ENCODE data around the gene LRRC8B. TPM values are rescaled to one million over a fixed set of nuclear protein-coding genes. Genes with fewer than 3 reads are reported as not detected.
"Not testable (repeated sequence)": the region's sequence is repeated elsewhere in the genome, so short reads cannot be mapped to it uniquely, and the experiment has no call there.

The LRRC8B gene
- polyA plus RNA-seq (2014; cell fraction: cytosol; rRNA removed): 11.2 and 16.4 TPM in 2 replicates
- 4.1 and 4.6 TPM in 2 replicates for polyA plus RNA-seq (2014; cell fraction: nucleus; rRNA removed)

- peak; percentile 84 for DNase-seq (ENCODE audit: low spot score)
Observed at GRCh38 chr1:89524369-89525168, at the start of gene LRRC8B. TSS of gene LRRC8B (plus strand) at chr1:89524829. CDS start at chr1:89582651, 57,822 bp downstream.

- no peak for DNase-seq (ENCODE audit: low spot score)
Observed at GRCh38 chr1:89475269-89475668, 49.4 kb upstream of the LRRC8B start.

GRCh38 chr1:89476072-89476471, 48.6 kb upstream of the LRRC8B start:
- no peak for DNase-seq (ENCODE audit: low spot score)

GRCh38 chr1:89483010-89483756, 41.4 kb upstream of the LRRC8B start:
- DNase-seq (ENCODE audit: low spot score): peak; percentile 79

GRCh38 chr1:89483757-89484077, 40.9 kb upstream of the LRRC8B start:
- DNase-seq (ENCODE audit: low spot score): no peak

GRCh38 chr1:89484092-89485038, 40.3 kb upstream of the LRRC8B start:
- DNase-seq (ENCODE audit: low spot score): no peak

- DNase-seq (ENCODE audit: low spot score): no peak
Observed at GRCh38 chr1:89487972-89488371, 36.7 kb upstream of the LRRC8B start.

DNA sequence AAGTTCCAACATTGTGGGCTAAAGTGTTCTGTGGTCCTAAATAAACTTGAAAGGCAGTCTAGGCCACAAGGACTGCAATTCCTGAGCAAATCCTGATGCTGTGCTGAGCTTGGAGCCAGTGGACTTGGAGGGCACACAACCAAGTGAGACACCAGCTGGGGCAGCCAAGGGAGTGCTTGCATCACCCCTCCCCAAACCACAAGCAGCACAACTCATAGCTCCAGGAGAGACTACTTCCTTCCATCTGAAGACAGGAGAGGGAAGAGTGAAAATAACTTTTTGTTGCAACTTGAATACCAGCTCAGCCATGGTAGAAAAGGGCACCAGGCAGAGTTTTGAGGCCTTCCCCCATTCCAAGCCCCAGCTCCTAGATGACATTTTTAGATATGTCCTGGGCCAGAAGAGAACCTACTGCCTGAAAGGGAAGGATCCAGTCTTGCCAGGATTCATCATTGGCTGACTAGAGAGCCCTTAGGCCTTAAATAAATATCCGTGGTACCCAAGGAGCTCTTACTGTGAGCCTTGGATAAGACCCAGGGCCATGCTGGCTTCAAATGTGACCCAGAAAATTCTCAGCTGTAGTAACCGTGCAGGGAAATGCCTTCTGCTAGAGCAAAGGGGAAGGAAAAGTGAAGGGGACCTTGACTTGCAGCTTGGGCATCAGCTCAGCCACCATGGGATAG, 35.4 kb upstream of the LRRC8B start:
- no peak for DNase-seq (ENCODE audit: low spot score)

GRCh38 chr1:89490389-89490788, 34.2 kb upstream of the LRRC8B start:
- no peak for DNase-seq (ENCODE audit: low spot score)

DNA sequence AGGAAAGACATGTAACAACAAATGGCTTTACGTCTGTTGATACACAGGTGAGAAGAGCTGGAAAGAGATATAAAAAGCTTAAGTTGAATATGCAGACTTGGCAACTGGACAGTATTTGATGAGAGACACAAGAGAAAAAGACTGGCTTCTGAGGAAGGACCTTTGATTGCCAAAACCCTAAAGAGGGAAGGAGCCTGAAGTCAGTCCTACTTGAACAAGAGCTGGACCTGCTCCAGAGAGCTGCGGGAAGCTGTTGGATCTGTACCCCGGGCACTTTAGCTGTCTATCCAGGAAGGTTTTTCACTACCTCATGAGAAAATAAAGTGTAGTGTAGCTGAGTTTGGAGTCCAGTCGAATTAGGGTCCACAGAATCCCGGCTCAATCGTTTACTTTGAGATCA, 25.3 kb upstream of the LRRC8B start:
- no peak for DNase-seq (ENCODE audit: low spot score)

DNA sequence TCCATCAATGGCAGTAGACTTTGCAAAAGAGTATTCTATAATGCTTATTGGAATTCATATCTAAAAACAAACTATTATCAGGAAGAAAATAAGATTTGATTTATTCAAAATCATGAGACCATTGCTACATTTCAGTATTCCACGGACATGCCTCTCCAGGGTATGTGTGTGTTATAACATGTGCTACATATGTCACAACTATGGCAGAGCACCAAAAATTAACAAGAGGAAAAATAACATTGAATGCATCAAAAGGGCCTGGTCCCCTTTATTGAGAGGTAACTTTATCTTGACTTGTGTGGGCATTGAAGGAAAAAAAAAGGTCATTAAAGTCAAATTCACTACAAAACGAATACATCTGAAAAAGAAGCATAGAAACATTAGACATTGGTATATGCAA, 22.6 kb upstream of the LRRC8B start:
- no peak for DNase-seq (ENCODE audit: low spot score)

DNA sequence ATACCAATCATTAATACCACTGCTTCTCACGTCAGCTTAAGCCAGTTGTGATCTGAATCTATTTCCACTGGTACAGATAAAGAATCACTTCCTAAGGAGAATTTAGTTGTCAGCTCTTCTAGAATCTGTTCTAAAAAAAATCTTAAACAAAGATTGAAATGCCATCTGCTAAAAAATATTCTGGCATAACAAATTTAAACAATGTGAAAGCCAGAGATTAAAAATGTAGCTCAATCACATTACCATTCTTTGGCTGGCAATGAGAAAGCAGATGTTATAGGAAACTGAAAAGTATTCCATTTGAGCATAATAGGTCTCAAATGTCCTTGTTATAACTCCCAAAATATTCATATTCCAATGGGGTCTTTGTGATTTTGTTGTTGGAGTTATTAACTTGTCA, 21.7 kb upstream of the LRRC8B start:
- DNase-seq (ENCODE audit: low spot score): no peak

DNA sequence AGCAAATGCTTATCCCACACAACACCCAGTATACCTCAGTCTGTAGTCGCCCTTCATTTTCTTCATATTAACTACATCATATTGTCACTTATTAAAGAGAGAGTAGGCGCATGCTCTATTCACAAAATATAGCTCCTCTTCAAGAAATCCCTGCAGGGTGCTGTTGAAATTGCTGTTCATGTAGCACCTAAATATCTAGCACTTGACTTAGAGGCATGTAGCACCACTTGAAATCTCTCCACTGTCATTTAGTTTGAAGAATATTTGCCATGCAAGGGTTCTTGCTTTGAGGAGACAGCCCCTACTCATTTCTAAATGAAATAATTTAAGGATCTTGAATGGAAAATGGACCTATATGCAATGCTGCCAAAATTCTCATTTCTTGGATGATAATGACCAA, 20.9 kb upstream of the LRRC8B start:
- DNase-seq (ENCODE audit: low spot score): no peak

GRCh38 chr1:89510061-89510460, 14.6 kb upstream of the LRRC8B start:
- DNase-seq (ENCODE audit: low spot score): not testable (repeated sequence)

GRCh38 chr1:89512996-89513720, 11.5 kb upstream of the LRRC8B start:
- DNase-seq (ENCODE audit: low spot score): no peak

- no peak for DNase-seq (ENCODE audit: low spot score)
Observed at GRCh38 chr1:89516055-89516454, 8.6 kb upstream of the LRRC8B start.

GRCh38 chr1:89518221-89518631, 6.4 kb upstream of the LRRC8B start:
- DNase-seq (ENCODE audit: low spot score): no peak

DNA sequence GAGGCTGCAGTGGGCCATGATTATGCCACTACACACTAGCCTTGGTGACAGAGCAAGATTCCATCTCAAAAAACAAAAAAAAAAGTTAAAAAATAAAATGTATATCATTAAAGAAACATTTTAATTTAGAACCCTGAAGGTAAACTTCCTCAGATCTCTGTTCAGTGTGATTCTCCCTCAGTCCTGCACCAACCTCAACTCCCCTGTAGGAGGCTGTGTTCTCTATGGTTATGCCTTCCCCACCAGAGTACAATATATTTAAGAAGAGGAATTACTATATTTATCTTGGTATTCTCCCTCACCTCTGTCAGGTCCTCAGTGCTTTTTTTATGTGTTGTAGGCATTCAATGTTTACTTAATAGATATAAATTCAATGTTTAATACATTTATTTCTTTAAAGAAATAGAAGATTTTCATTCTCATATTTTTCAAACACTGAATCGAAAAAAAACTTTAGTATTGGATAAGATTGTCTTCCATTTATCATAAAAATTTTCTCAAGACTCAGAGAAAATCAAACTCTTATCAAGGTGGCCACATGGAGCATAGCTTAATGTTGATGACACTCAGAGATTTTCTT, 4.8 kb upstream of the LRRC8B start:
- DNase-seq (ENCODE audit: low spot score): no peak

- not testable (repeated sequence) for DNase-seq (ENCODE audit: low spot score)
Observed at GRCh38 chr1:89521977-89522376, 2.7 kb upstream of the LRRC8B start.

Data from SK-N-DZ (cell line).